IPS-20b (cell line): ENCODE data around the gene UBA3.

Experiments used
- H3K27ac ChIP-seq: one replicate; pipeline ENCODE4 v1.5.1; 2013; ENCODE audit warnings: low read length
- H3K27me3 ChIP-seq: 2 replicates; pipeline ENCODE4 v1.6.1; 2013; ENCODE audit warnings: mild to moderate bottlenecking, low read length, inconsistent platforms; ENCODE audit not compliant: insufficient read depth
- H3K36me3 ChIP-seq: 2 replicates; pipeline ENCODE4 v1.6.1; 2013; ENCODE audit warnings: low read depth, mild to moderate bottlenecking, inconsistent platforms, low read length, moderate library complexity; ENCODE audit not compliant: insufficient read depth
- H3K4me1 ChIP-seq: 2 replicates; pipeline ENCODE4 v1.6.1; 2013; ENCODE audit warnings: mild to moderate bottlenecking, control low read depth, inconsistent platforms, low read length, moderate library complexity; ENCODE audit not compliant: insufficient read depth
- H3K4me3 ChIP-seq: 2 replicates; pipeline ENCODE4 v1.5.1; 2013; ENCODE audit warnings: mild to moderate bottlenecking, low read length, inconsistent platforms
- H3K9ac ChIP-seq: 2 replicates; pipeline ENCODE4 v1.6.1; 2013; ENCODE audit warnings: low read depth, mild to moderate bottlenecking, inconsistent platforms, low read length, moderate library complexity
- H3K9me3 ChIP-seq: 2 replicates; pipeline ENCODE4 v1.6.1; 2013; ENCODE audit warnings: mild to moderate bottlenecking, low read depth, low read length, inconsistent platforms; ENCODE audit not compliant: insufficient read depth

The UBA3 gene

DNA sequence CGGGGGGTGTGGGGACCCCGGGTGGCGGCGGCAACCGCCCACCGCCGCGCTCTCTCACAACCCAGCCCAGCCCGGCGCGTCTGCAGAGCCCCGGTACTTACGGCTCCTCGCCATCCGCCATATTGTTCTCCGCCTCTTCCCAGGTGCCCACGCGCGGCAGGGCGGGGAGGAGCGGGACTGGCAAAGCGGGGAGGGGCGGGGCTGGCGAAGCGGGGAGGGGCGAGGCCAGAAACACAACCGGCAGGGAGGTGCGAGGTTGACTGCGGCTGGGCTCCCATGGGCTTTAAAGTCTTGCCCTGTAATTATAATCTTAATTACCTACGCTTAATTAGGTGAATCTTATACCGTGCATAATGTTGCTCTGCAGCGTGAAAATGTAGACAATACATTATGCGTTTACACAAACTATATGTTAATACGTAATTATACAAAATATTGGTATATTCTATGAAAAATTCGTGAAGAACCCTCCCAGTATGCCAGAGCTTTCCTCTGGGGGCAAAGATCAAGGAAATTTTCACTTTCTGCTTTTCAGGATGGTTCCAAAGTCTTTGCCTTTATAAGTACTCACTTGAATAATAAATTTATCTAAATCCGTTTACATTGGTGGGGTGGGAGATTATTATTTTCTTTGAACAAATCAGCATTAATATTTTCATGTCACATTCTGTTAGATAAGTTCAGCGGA, at the start of gene UBA3:
UBA3 (minus strand) TSS at position 133 of the 688 bp plus-strand sequence; CDS start at position 121, 12 bp downstream.
- Histone ChIP-seq H3K9ac (peak within 1 kb of the TSS; percentile 75), H3K27me3 (no peaks in the 10 kb centered on the region), H3K9me3 (no peaks in the 10 kb centered on the region), H3K27ac (no peak within 1 kb of the TSS), H3K4me3 (peak within 1 kb of the TSS; percentile 82), H3K4me1 (peaks cover 16% of the 10 kb centered on the region), H3K36me3 (no peaks in the 10 kb centered on the region)

- H3K27me3 ChIP-seq, result no peaks in the 10 kb centered on the region
- no peaks in the 10 kb centered on the region for H3K4me1 ChIP-seq
- H3K9me3 ChIP-seq, result no peaks in the 10 kb centered on the region
- H3K27ac ChIP-seq, result no peak overlapping the region
- H3K9ac ChIP-seq, result no peak overlapping the region
- no peak overlapping the region for H3K4me3 ChIP-seq
- no peaks in the 10 kb centered on the region for H3K36me3 ChIP-seq
These were observed 49.4 kb upstream of the UBA3 start for GRCh38 chr3:69129531-69129930.

DNA sequence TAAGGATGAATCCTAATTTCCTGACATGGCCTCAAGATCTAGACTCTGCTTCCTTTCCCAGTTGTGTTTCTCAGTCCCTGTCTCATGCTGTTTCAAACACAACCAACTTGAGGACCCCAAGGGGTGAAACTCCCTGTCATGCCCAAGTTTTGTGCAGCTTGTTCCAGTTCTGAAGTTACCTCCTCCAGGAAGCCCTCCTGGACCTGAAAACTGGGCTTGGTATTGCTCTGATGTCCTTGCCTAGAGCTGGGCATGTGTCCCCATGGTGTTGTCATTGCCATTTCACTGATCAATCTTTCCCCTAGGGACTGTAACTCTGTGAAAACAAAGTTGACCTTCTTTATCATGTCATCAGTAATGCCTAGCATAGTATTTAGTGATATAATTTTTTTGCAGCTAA, 48.3 kb upstream of the UBA3 start:
- Histone ChIP-seq H3K27me3 (no peaks in the 10 kb centered on the region), H3K4me3 (no peak overlapping the region), H3K9ac (no peak overlapping the region), H3K9me3 (no peaks in the 10 kb centered on the region), H3K4me1 (no peaks in the 10 kb centered on the region), H3K36me3 (no peaks in the 10 kb centered on the region), H3K27ac (no peak overlapping the region)

DNA sequence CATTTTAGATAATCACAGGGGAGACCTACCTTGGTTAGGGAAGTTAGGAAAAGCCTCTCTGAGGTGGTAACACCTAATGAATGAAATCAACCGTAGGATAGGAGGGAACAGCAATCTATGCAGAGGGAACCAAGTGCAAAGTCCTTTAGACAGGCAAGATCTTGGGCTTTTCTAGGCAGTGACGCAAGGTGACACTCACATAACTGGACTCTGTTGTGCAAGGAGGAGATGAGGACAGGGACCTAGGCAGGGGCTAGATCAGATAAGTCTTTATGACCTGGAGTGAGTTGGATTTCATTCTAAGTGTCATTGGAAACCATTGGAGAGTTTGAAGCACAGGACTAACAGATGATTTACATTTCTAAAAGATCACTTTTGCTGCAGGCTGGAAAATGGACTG, 46.8 kb upstream of the UBA3 start:
- no peaks in the 10 kb centered on the region for H3K36me3 ChIP-seq
- no peak overlapping the region for H3K9ac ChIP-seq
- H3K4me1 ChIP-seq, result no peaks in the 10 kb centered on the region
- H3K9me3 ChIP-seq, result no peaks in the 10 kb centered on the region
- no peaks in the 10 kb centered on the region for H3K27me3 ChIP-seq
- H3K4me3 ChIP-seq, result no peak overlapping the region
- no peak overlapping the region for H3K27ac ChIP-seq

DNA sequence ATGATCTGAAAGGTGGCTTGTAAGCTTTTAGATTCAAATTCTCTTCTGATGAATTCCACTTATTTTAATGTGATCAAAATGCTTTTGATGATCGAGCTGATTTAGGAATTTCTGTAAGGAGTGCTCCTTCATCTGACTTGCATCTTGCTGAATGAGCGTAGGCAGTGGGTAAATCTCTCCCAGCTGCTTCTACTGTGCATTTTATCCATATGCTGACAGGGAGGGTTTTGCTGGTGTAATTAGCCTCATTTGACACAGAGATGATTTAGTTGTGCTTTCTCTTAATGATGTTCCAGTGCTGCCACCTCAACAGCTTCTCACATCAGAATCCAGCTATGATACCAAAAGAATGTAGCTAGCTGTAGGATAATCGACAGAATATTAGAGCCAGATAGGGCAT, 46.1 kb upstream of the UBA3 start:
- Histone ChIP-seq H3K27me3 (no peaks in the 10 kb centered on the region), H3K9ac (no peak overlapping the region), H3K4me3 (no peak overlapping the region), H3K9me3 (no peaks in the 10 kb centered on the region), H3K36me3 (no peaks in the 10 kb centered on the region), H3K27ac (no peak overlapping the region), H3K4me1 (no peaks in the 10 kb centered on the region)

- no peaks in the 10 kb centered on the region for H3K27me3 ChIP-seq
- H3K4me1 ChIP-seq, result no peaks in the 10 kb centered on the region
- H3K36me3 ChIP-seq, result no peaks in the 10 kb centered on the region
- H3K9ac ChIP-seq, result no peak within 1 kb of the TSS
- H3K27ac ChIP-seq, result no peak within 1 kb of the TSS
- H3K4me3 ChIP-seq, result no peak within 1 kb of the TSS
- no peaks in the 10 kb centered on the region for H3K9me3 ChIP-seq
These were observed 42.2 kb upstream of the UBA3 start, which contains the start of gene LMOD3 for GRCh38 chr3:69122403-69122802. TSS of gene LMOD3 (minus strand) at chr3:69122595. CDS start at chr3:69122386, 209 bp downstream.

- Histone ChIP-seq H3K4me1 (no peaks in the 10 kb centered on the region), H3K27me3 (no peaks in the 10 kb centered on the region), H3K9me3 (no peaks in the 10 kb centered on the region), H3K27ac (no peak overlapping the region), H3K36me3 (no peaks in the 10 kb centered on the region), H3K9ac (no peak overlapping the region), H3K4me3 (no peak overlapping the region)
These were observed 41.8 kb upstream of the UBA3 start for GRCh38 chr3:69121950-69122349.

DNA sequence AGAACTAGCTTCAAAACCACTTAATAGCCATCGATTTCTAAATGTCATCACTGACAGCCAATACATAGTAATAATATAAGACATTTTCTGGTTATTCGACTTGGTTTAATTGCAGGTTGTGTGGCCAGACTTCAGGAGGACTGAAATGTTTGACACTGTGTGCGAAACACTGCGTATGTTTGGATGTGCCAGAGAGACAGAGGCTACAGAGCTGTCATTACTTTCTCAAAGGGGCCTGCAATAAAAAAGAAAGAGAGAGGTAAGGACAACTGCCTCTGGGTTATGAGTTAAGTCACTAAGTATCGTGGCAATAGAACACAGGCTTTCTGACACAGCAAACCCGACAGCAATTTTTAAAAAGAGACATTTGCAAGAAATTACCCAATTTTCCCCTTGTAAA, 41.3 kb upstream of the UBA3 start:
- H3K27ac ChIP-seq, result no peak overlapping the region
- no peaks in the 10 kb centered on the region for H3K9me3 ChIP-seq
- H3K36me3 ChIP-seq, result no peaks in the 10 kb centered on the region
- no peaks in the 10 kb centered on the region for H3K4me1 ChIP-seq
- no peak overlapping the region for H3K9ac ChIP-seq
- H3K27me3 ChIP-seq, result no peaks in the 10 kb centered on the region
- H3K4me3 ChIP-seq, result no peak overlapping the region

DNA sequence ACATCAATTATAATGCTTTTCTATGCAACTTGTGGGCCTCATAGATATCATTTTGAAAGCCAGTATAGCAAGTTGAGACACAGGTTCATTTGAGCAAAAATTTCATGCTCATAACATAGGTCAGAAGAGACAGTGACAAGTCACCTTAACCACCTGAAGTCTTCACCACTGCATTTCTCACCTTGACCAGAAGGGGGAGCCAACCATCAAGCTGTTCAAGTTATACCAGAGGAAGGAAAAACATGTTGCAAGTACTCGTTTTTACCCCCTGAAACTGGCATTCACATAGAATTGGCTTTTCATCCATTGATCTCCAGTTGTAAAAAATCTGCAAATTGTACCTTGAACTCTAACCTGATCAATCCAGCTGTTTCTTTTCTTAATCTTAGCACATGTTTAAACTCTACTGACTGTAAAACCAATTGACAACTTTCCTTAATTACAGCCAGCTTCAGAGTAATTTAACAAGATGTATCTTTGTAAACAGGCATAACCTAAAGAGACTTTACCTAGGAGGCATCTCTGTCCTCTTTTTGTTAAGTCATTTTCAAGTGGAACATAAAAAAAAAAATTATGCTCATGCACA, 40.8 kb upstream of the UBA3 start:
- no peak overlapping the region for H3K9ac ChIP-seq
- H3K27me3 ChIP-seq, result no peaks in the 10 kb centered on the region
- H3K4me3 ChIP-seq, result no peak overlapping the region
- no peaks in the 10 kb centered on the region for H3K4me1 ChIP-seq
- no peaks in the 10 kb centered on the region for H3K9me3 ChIP-seq
- no peak overlapping the region for H3K27ac ChIP-seq
- H3K36me3 ChIP-seq, result no peaks in the 10 kb centered on the region

GRCh38 chr3:69119681-69120080, 39.5 kb upstream of the UBA3 start:
- H3K9ac ChIP-seq, result no peak overlapping the region
- H3K9me3 ChIP-seq, result no peaks in the 10 kb centered on the region
- no peak overlapping the region for H3K4me3 ChIP-seq
- H3K36me3 ChIP-seq, result no peaks in the 10 kb centered on the region
- H3K27ac ChIP-seq, result no peak overlapping the region
- no peaks in the 10 kb centered on the region for H3K4me1 ChIP-seq
- no peaks in the 10 kb centered on the region for H3K27me3 ChIP-seq

DNA sequence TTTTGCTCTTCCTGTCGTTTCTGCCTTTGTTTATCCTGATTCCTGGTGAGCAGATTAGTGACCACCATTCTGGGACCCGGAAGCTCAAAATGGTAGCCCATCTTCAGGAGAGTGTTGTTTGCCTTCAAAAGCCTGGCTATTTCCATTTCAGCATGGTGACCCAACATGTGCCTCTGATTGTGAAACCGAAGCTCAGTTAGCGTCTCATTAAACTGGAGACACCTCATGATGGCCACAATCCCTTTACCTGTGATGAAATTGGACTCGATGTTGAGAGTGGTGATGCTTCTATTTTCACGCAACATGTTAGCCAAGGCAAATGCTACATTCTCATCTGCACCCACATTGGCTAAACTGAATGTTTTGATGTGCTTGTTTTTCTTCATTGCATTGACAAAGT, 39.0 kb upstream of the UBA3 start:
- H3K4me3 ChIP-seq, result no peak overlapping the region
- no peaks in the 10 kb centered on the region for H3K9me3 ChIP-seq
- no peak overlapping the region for H3K9ac ChIP-seq
- H3K36me3 ChIP-seq, result no peaks in the 10 kb centered on the region
- H3K4me1 ChIP-seq, result no peaks in the 10 kb centered on the region
- H3K27ac ChIP-seq, result no peak overlapping the region
- no peaks in the 10 kb centered on the region for H3K27me3 ChIP-seq

DNA sequence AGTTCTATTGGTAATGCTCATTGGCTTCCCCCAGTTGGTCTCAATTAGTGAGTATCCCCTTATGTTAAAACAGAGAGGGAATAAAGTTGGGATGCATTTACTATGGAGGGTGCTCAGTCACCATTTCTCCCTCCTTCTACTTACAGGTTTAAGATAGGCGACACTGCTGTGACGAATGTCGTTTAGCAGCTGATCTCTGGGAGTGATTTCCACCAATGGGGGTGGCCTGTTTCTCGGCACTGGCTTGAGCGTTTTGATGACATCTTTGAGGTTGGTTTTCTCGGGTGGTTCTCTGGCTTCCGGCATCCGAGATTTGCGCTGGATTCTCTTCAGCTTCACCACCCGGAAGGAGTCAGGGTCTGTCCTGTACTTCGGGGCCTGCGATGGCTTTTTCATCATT, 38.4 kb upstream of the UBA3 start:
- no peaks in the 10 kb centered on the region for H3K27me3 ChIP-seq
- no peak overlapping the region for H3K27ac ChIP-seq
- no peaks in the 10 kb centered on the region for H3K4me1 ChIP-seq
- H3K9me3 ChIP-seq, result no peaks in the 10 kb centered on the region
- H3K9ac ChIP-seq, result no peak overlapping the region
- no peaks in the 10 kb centered on the region for H3K36me3 ChIP-seq
- no peak overlapping the region for H3K4me3 ChIP-seq
